GM23248 (cell line): ENCODE data around the gene MACF1. TPM values are rescaled to one million over a fixed set of nuclear protein-coding genes. Genes with fewer than 3 reads are reported as not detected.

Experiments used
- DNase-seq: peaks from one replicate; pipeline ENCODE4 v3.0.0-alpha.2; 2015
- H2AFZ ChIP-seq: fragments of 200-600 bp; sonication (generic); 2 replicates; pipeline ENCODE4 v1.6.1; 2016; ENCODE audit warnings: antibody characterized with exemption
- H3F3A ChIP-seq: fragments of 200-600 bp; sonication (generic); 2 replicates; pipeline ENCODE4 v1.6.1; 2016; ENCODE audit warnings: mild to moderate bottlenecking, antibody characterized with exemption, mixed run types; ENCODE audit not compliant: insufficient read depth
- H3K27ac ChIP-seq: fragments of 200-600 bp; sonication (generic); 2 replicates; pipeline ENCODE4 v1.5.1; 2016; ENCODE audit warnings: mild to moderate bottlenecking
- H3K27me3 ChIP-seq: fragments of 200-600 bp; sonication (generic); replicated peaks from 2 replicates; pipeline ENCODE4 v1.6.1; 2016; ENCODE audit warnings: mild to moderate bottlenecking; ENCODE audit not compliant: insufficient read depth
- H3K36me3 ChIP-seq: fragments of 200-600 bp; sonication (generic); 2 replicates; pipeline ENCODE4 v1.6.1; 2016; ENCODE audit warnings: low read depth, mild to moderate bottlenecking
- H3K4me1 ChIP-seq: fragments of 200-600 bp; sonication (generic); 2 replicates; pipeline ENCODE4 v1.6.1; 2016; ENCODE audit warnings: mild to moderate bottlenecking; ENCODE audit not compliant: insufficient read depth
- H3K4me2 ChIP-seq: fragments of 200-600 bp; sonication (generic); one replicate; pipeline ENCODE4 v1.6.1; 2016; ENCODE audit warnings: mild to moderate bottlenecking; ENCODE audit not compliant: unreplicated experiment
- H3K4me3 ChIP-seq: fragments of 200-600 bp; sonication (generic); 2 replicates; pipeline ENCODE4 v1.5.1; 2016; ENCODE audit warnings: mild to moderate bottlenecking
- H3K79me2 ChIP-seq: fragments of 200-600 bp; sonication (generic); 2 replicates; pipeline ENCODE4 v1.6.1; 2016; ENCODE audit warnings: mild to moderate bottlenecking; ENCODE audit not compliant: insufficient read depth
- H3K9ac ChIP-seq: fragments of 200-600 bp; sonication (generic); 2 replicates; pipeline ENCODE4 v1.6.1; 2016; ENCODE audit warnings: mild to moderate bottlenecking
- H3K9me2 ChIP-seq: fragments of 200-600 bp; sonication (generic); 2 replicates; pipeline ENCODE4 v1.6.1; 2016; ENCODE audit warnings: mixed run types, mild to moderate bottlenecking, moderate library complexity; ENCODE audit not compliant: insufficient read depth
- H3K9me3 ChIP-seq: fragments of 200-600 bp; sonication (generic); one replicate; pipeline ENCODE4 v1.6.1; 2017; ENCODE audit warnings: low read depth
- H4K20me1 ChIP-seq: fragments of 200-600 bp; sonication (generic); 2 replicates; pipeline ENCODE4 v1.6.0; 2016; ENCODE audit not compliant: insufficient read depth
- EZH2 ChIP-seq: fragments of 200-600 bp; sonication (generic); IDR thresholded peaks from 2 replicates; pipeline ENCODE4 v1.6.1; 2018; ENCODE audit warnings: antibody characterized with exemption, mild to moderate bottlenecking; ENCODE audit not compliant: insufficient read depth, poor library complexity, severe bottlenecking
- EZH2phosphoT487 ChIP-seq: fragments of 200-600 bp; sonication (generic); IDR thresholded peaks from 2 replicates; pipeline ENCODE4 v1.6.1; 2018; ENCODE audit warnings: antibody characterized with exemption, moderate library complexity, mild to moderate bottlenecking, low read depth; ENCODE audit not compliant: insufficient read depth
- WGBS, 2 experiments: methylation state at CpG; one replicate each; pipeline ENCODE4 v1.1.6; 2015 to 2017; ENCODE audit warnings: low lambda C conversion rate in 2 of 2, low coverage in 1 of 2; ENCODE audit errors: missing lambda C conversion rate in 2 of 2; 5-methylcytosine and 5-hydroxymethylcytosine counted together
- in situ Hi-C: fragments of 300-500 bp; cut with MboI; formaldehyde crosslinking; loops from 2 replicates; pipeline ENCODE4 v1.15.0; 2020
- polyA plus RNA-seq: library from polyadenylated mRNA; unstranded; fragments of >200 nt; fragmentation: Nextera tagmentation; extraction: Ambion mirVana; gene quantifications from 2 replicates; pipeline ENCODE4 v1.2.1, GENCODE V29; 2016
- total RNA-seq: library from RNA; depleted of rRNA; stranded (reverse); fragments of >200 nt; shearing (Covaris generic); gene quantifications from 2 replicates; pipeline ENCODE4 v1.2.3, GENCODE V29; 2014

The MACF1 gene
- total and polyA plus RNA-seq, 2 experiments from 2014 or later = 55.1 to 177 TPM

GRCh38 chr1:39173119-39173994 is 31.1 kb upstream of the MACF1 start:
- Histone ChIP-seq H3K27ac (peak overlapping the region; percentile 38), H3K4me3 (no peak overlapping the region), H3K79me2 (peaks cover 98% of the 10 kb centered on the region), H3K9ac (peak overlapping the region; percentile 35), H2AFZ (no peak overlapping the region), H3K4me1 (peaks cover 26% of the 10 kb centered on the region), H3K9me2 (no peaks in the 10 kb centered on the region), H4K20me1 (peaks cover 4% of the 10 kb centered on the region; the same call in 1 of the 2 replicates), H3K36me3 (no peaks in the 10 kb centered on the region), H3F3A (peaks cover 24% of the 10 kb centered on the region), H3K9me3 (no peaks in the 10 kb centered on the region), H3K27me3 (no peaks in the 10 kb centered on the region), H3K4me2 (peak overlapping the region; percentile 22)
- in situ Hi-C loops = no loop called here
- TF ChIP-seq EZH2phosphoT487 (no peak), EZH2 (no peak)
- no peak for DNase-seq
- 74 to 76% methylated on average over 9 of the region's 9 CpGs for WGBS, 2 experiments

- in situ Hi-C loops = no loop called here
- DNase-seq = no peak
- Histone ChIP-seq H3K27ac (peak overlapping the region; percentile 38), H4K20me1 (peaks cover 2% of the 10 kb centered on the region; the same call in 1 of the 2 replicates), H3K79me2 (peaks cover 93% of the 10 kb centered on the region), H2AFZ (no peak overlapping the region), H3K36me3 (no peaks in the 10 kb centered on the region), H3K4me1 (peaks cover 33% of the 10 kb centered on the region), H3K4me3 (no peak overlapping the region; the same call in 1 of the 2 replicates), H3K4me2 (peak overlapping the region; percentile 22), H3K9ac (peak overlapping the region; percentile 35), H3K27me3 (no peaks in the 10 kb centered on the region), H3F3A (peaks cover 30% of the 10 kb centered on the region), H3K9me2 (no peaks in the 10 kb centered on the region), H3K9me3 (no peaks in the 10 kb centered on the region)
- TF ChIP-seq EZH2 = no peak
- 3 to 9% methylated on average over 2 of the region's 2 CpGs for WGBS, 2 experiments
Observed at GRCh38 chr1:39173995-39174380, 30.5 kb upstream of the MACF1 start.

- in situ Hi-C loops = no loop called here
- no peak overlapping the region for H2AFZ ChIP-seq
- H3F3A ChIP-seq = peaks cover 36% of the 10 kb centered on the region
- no peak overlapping the region; the same call in 1 of the 2 replicates for H3K4me3 ChIP-seq
- no peak for DNase-seq
- no peaks in the 10 kb centered on the region for H3K9me2 ChIP-seq
- peak overlapping the region; percentile 38 for H3K27ac ChIP-seq
- peaks cover 88% of the 10 kb centered on the region for H3K79me2 ChIP-seq
- H4K20me1 ChIP-seq = no peaks in the 10 kb centered on the region
- no peaks in the 10 kb centered on the region for H3K36me3 ChIP-seq
- peak overlapping the region; percentile 22 for H3K4me2 ChIP-seq
- 55 to 66% methylated on average over 5 of the region's 5 CpGs for WGBS, 2 experiments
- no peak overlapping the region for H3K9ac ChIP-seq
- TF ChIP-seq EZH2 (no peak), EZH2phosphoT487 (no peak)
- H3K27me3 ChIP-seq = no peaks in the 10 kb centered on the region
- no peaks in the 10 kb centered on the region for H3K9me3 ChIP-seq
- H3K4me1 ChIP-seq = peaks cover 38% of the 10 kb centered on the region
Observed at GRCh38 chr1:39174390-39175081, 30.0 kb upstream of the MACF1 start.

- 83 to 87% methylated on average over 3 of the region's 3 CpGs for WGBS, 2 experiments
- peaks cover 40% of the 10 kb centered on the region for H3K4me1 ChIP-seq
Observed at GRCh38 chr1:39177706-39178105, 26.8 kb upstream of the MACF1 start.

More at GRCh38 chr1:39177706-39178105, 26.8 kb upstream of the MACF1 start:
- H3K79me2 ChIP-seq = peaks cover 87% of the 10 kb centered on the region
- no peak for DNase-seq
- no peaks in the 10 kb centered on the region for H3K9me3 ChIP-seq
- H3F3A ChIP-seq = peaks cover 43% of the 10 kb centered on the region
- peak overlapping the region; percentile 52 for H3K4me2 ChIP-seq
- no peaks in the 10 kb centered on the region for H4K20me1 ChIP-seq
- H3K9ac ChIP-seq = no peak overlapping the region
- H3K4me3 ChIP-seq = no peak overlapping the region
- H2AFZ ChIP-seq = no peak overlapping the region
- no peaks in the 10 kb centered on the region for H3K36me3 ChIP-seq
- no peaks in the 10 kb centered on the region for H3K27me3 ChIP-seq
- TF ChIP-seq EZH2phosphoT487 (no peak), EZH2 (no peak)
- no peak overlapping the region for H3K27ac ChIP-seq
- in situ Hi-C loops = no loop called here
- no peaks in the 10 kb centered on the region for H3K9me2 ChIP-seq
